A673 (cell line): ENCODE measurements around the gene ETV3L. TPM values are rescaled to one million over a fixed set of nuclear protein-coding genes. Genes with fewer than 3 reads are reported as not detected.
A peak's percentile ranks its signal among the peaks of the same experiment; 100 is the strongest.

Experiments
- Bru-seq: library from RNA; stranded (reverse); fragments of 400-500 nt; gene quantifications from one replicate; lab custom pipeline; 2021; lab: Mats Ljungman, UMichigan
- BruChase-seq, 2 experiments: library from RNA; stranded (reverse); fragments of 400-500 nt; gene quantifications; one replicate each; lab custom pipeline; 2021; lab: Mats Ljungman, UMichigan
- BruUV-seq: library from RNA; stranded (reverse); fragments of 400-500 nt; replicated peaks from 2 replicates; lab custom pipeline; 2021; lab: Mats Ljungman, UMichigan
- CTCF ChIA-PET: fragments of 300-600 bp; sonication (Branson Sonifier 250); formaldehyde crosslinking; loops from one replicate; lab custom pipeline; 2022; ENCODE audit warnings: antibody characterized with exemption; lab: Charles Lee
- POLR2A ChIA-PET: fragments of 300-600 bp; sonication (Branson Sonifier 250); formaldehyde crosslinking; loops from one replicate; lab custom pipeline; 2022; ENCODE audit warnings: antibody characterized with exemption; ENCODE audit not compliant: low non-redundant PET; lab: Charles Lee
- DNase-seq: peaks from one replicate; pipeline ENCODE4 v3.0.0-alpha.2; 2015; ENCODE audit warnings: low spot score
- H3K27ac ChIP-seq: fragments of 200-600 bp; sonication (generic); 2 replicates; pipeline ENCODE4 v1.5.1; 2016; ENCODE audit warnings: mixed run types, low read depth, mild to moderate bottlenecking, mixed read lengths, antibody characterized with exemption, low read length; ENCODE audit not compliant: poor library complexity, severe bottlenecking
- H3K27me3 ChIP-seq: fragments of 200-600 bp; sonication (generic); replicated peaks from 2 replicates; pipeline ENCODE4 v1.6.1; 2017; ENCODE audit warnings: mixed run types, low read depth, mild to moderate bottlenecking, mixed read lengths, antibody characterized with exemption, low read length; ENCODE audit not compliant: insufficient read depth, poor library complexity
- H3K36me3 ChIP-seq: fragments of 200-600 bp; sonication (generic); 2 replicates; pipeline ENCODE4 v1.6.1; 2016; ENCODE audit warnings: mixed run types, mild to moderate bottlenecking, mixed read lengths, antibody characterized with exemption, low read length; ENCODE audit not compliant: insufficient read depth, poor library complexity, severe bottlenecking
- H3K4me1 ChIP-seq: fragments of 200-600 bp; sonication (generic); 2 replicates; pipeline ENCODE4 v1.6.1; 2017; ENCODE audit warnings: mixed run types, mild to moderate bottlenecking, mixed read lengths, antibody characterized with exemption, low read length; ENCODE audit not compliant: insufficient read depth, poor library complexity, severe bottlenecking
- H3K4me3 ChIP-seq: fragments of 200-600 bp; sonication (generic); 2 replicates; pipeline ENCODE4 v1.5.1; 2016; ENCODE audit warnings: low read depth, mixed run types, mild to moderate bottlenecking, mixed read lengths, low read length; ENCODE audit not compliant: poor library complexity, severe bottlenecking
- H3K9me3 ChIP-seq: fragments of 200-600 bp; sonication (generic); 2 replicates; pipeline ENCODE4 v1.6.1; 2016; ENCODE audit warnings: mixed run types, low read depth, mild to moderate bottlenecking, mixed read lengths, antibody characterized with exemption, low read length; ENCODE audit not compliant: poor library complexity, severe bottlenecking
- CTCF ChIP-seq: fragments of 300-800, 200-600 bp; sonication (generic); conservative IDR thresholded peaks from 2 replicates; pipeline ENCODE4 v1.5.1; 2017; ENCODE audit warnings: low read depth, mild to moderate bottlenecking, antibody characterized with exemption, low read length, moderate library complexity, mixed read lengths
- EZH2 ChIP-seq: fragments of 200-600 bp; sonication (generic); IDR thresholded peaks from 2 replicates; pipeline ENCODE4 v1.6.1; 2017; ENCODE audit warnings: borderline replicate concordance, low read depth, mild to moderate bottlenecking, mixed read lengths, antibody characterized with exemption, low read length; ENCODE audit not compliant: poor library complexity, severe bottlenecking
- intact Hi-C: fragments of 100-400 bp; cut with micrococcal nuclease; formaldehyde crosslinking; loops from one replicate; pipeline ENCODE4 v1.10.0; 2022; ENCODE audit not compliant: unreplicated experiment
- long read RNA-seq: library from polyadenylated mRNA; stranded (forward); transcript quantifications from one replicate; pipeline ENCODE4 v2.0.0, GENCODE V29; 2022
- total RNA-seq: library from RNA; stranded (reverse); gene quantifications from 2 replicates; pipeline ENCODE4 v1.2.3, GENCODE V29; 2021

ETV3L gene
- not detected in 2 replicates for total RNA-seq
- not detected for Bru-seq, nascent RNA
- BruChase-seq, experiment 1, labeled RNA remaining after a 2-hour chase, result percentile 14 among the genes with signal in this experiment
- percentile 5 among the genes with signal in this experiment for BruChase-seq, experiment 2, labeled RNA remaining after a 6-hour chase
- long read RNA-seq, partial matches to known transcripts, result 0 of 1 reads
- long read RNA-seq, other reads (novel, unspliced or antisense), result 0 of 1 reads

- no peaks in the 10 kb centered on the region for H3K36me3 ChIP-seq
- intact Hi-C loops, result no loop called here
- POLR2A ChIA-PET, result no interaction called here
Observed at GRCh38 chr1:157099633-157100009, at the start of gene ETV3L. Gene ETV3L, minus strand, starts transcription at chr1:157099808. Its CDS starts 285 bp downstream, at chr1:157099523.

GRCh38 chr1:157147906-157148700, 48.5 kb upstream of the ETV3L start:
- no peak for TF ChIP-seq EZH2
- no peak for TF ChIP-seq CTCF
- Histone ChIP-seq H3K27me3 (no peaks in the 10 kb centered on the region), H3K4me3 (no peak overlapping the region), H3K9me3 (no peaks in the 10 kb centered on the region), H3K27ac (peak overlapping the region; percentile 92), H3K36me3 (no peaks in the 10 kb centered on the region), H3K4me1 (peaks cover 71% of the 10 kb centered on the region)
- CTCF ChIA-PET, result interaction anchor here (0.7 kb wide), 1 partner anchor 58 kb away, joined by 4 read pairs; no protein-coding TSS in a partner anchor
- intact Hi-C loops, result loop anchor here (1.0 kb wide), 1 partner anchor 10 kb away; the partner anchor contains the start of gene ETV3
- DNase-seq, result peak; percentile 94
- POLR2A ChIA-PET, result no interaction called here
- no TSS peak for BruUV-seq

More at GRCh38 chr1:157099633-157100009, at the start of gene ETV3L:
- BruUV-seq, result no TSS peak
- Histone ChIP-seq H3K9me3 (no peaks in the 10 kb centered on the region), H3K4me1 (peaks cover 6% of the 10 kb centered on the region), H3K27ac (no peak within 1 kb of the TSS), H3K27me3 (no peaks in the 10 kb centered on the region), H3K4me3 (no peak within 1 kb of the TSS)
- TF ChIP-seq EZH2, result no peak
- TF ChIP-seq CTCF, result no peak
- peak; percentile 53 for DNase-seq
- CTCF ChIA-PET, result no interaction called here

- no TSS peak for BruUV-seq
- no peak for TF ChIP-seq EZH2
- no peak for TF ChIP-seq CTCF
- CTCF ChIA-PET, result no interaction called here
- peaks cover 69% of the 10 kb centered on the region for H3K4me1 ChIP-seq
- no peaks in the 10 kb centered on the region for H3K36me3 ChIP-seq
- intact Hi-C loops, result no loop called here
- H3K27me3 ChIP-seq, result no peaks in the 10 kb centered on the region
- H3K4me3 ChIP-seq, result no peak overlapping the region
- H3K27ac ChIP-seq, result peak overlapping the region; percentile 92
- no peaks in the 10 kb centered on the region for H3K9me3 ChIP-seq
- POLR2A ChIA-PET, result no interaction called here
- no peak for DNase-seq
Observed at GRCh38 chr1:157147037-157147436, 47.4 kb upstream of the ETV3L start.
